Testis (tissue), 3 donors: ENCODE data around the gene ZNF670. TPM values are rescaled to one million over a fixed set of nuclear protein-coding genes. Genes with fewer than 3 reads are reported as not detected.

Experiments
- DNase-seq: peaks from one replicate; pipeline ENCODE4 v3.0.0-alpha.2; 2019
- H3K27ac ChIP-seq, 2 donors: fragments of 200-600 bp; sonication (generic); one replicate each; pipeline ENCODE4 v1.5.1; 2019
- H3K27me3 ChIP-seq: fragments of 200-600 bp; sonication (generic); one replicate; pipeline ENCODE4 v1.5.1; 2019
- H3K36me3 ChIP-seq: fragments of 200-600 bp; sonication (generic); one replicate; pipeline ENCODE4 v1.5.1; 2017; ENCODE audit warnings: low read depth; ENCODE audit errors: missing control alignments
- H3K4me1 ChIP-seq: fragments of 200-600 bp; sonication (generic); one replicate; pipeline ENCODE4 v1.5.1; 2019
- H3K4me3 ChIP-seq, 2 donors: fragments of 200-600 bp; sonication (generic); one replicate each; pipeline ENCODE4 v1.5.1; 2017 to 2019
- H3K9me3 ChIP-seq: fragments of 200-600 bp; sonication (generic); one replicate; pipeline ENCODE4 v1.5.1; 2017
- CTCF ChIP-seq, 3 experiments: fragments of 450-650 bp in 2 of 3; fragments of 200-600 bp in 1 of 3; sonication (generic) in 1 of 3; IDR thresholded peaks; one replicate each; pipeline ENCODE4 v1.5.1; 2016 to 2019; ENCODE audit warnings: antibody characterized with exemption in 3 of 3, mild to moderate bottlenecking in 2 of 3, moderate library complexity in 1 of 3
- POLR2A ChIP-seq: fragments of 450-650 bp; IDR thresholded peaks from one replicate; pipeline ENCODE4 v1.6.1; 2017; ENCODE audit warnings: antibody characterized with exemption, mild to moderate bottlenecking, moderate library complexity
- WGBS, 2 donors: methylation state at CpG; one replicate each; pipeline ENCODE4 v1.1.5; 2018; 5-methylcytosine and 5-hydroxymethylcytosine counted together
- intact Hi-C: fragments of 100-400 bp; cut with DNase I; formaldehyde crosslinking; loops from one replicate; pipeline ENCODE4 v1.15.1; 2023; ENCODE audit warnings: low total_unique reads
- polyA plus RNA-seq: library from polyadenylated mRNA; stranded (reverse); fragments of 350-450 nt; fragmentation: Illumina TruSeq; extraction: RNeasy Lipid Tissue Mini Kit (QIAGEN cat#74804); gene quantifications from one replicate; pipeline ENCODE4 v1.2.3, GENCODE V29; 2014; ENCODE audit warnings: low read depth, low replicate concordance; ENCODE audit not compliant: insufficient read depth
- total RNA-seq, 2 donors: library from RNA; depleted of rRNA; stranded (reverse); fragments of >200 nt; gene quantifications; one replicate each; pipeline ENCODE4 v1.2.3, GENCODE V29; 2016

Gene ZNF670
- total and polyA plus RNA-seq, 3 donors from 2014 or later, result 3.5 to 5.5 (median 5.4) TPM

- Histone ChIP-seq H3K4me3 (peak overlapping the region; percentile 80 to 92), H3K4me1 (no peaks in the 10 kb centered on the region), H3K27ac (peak overlapping the region; percentile 79 to 85), H3K36me3 (no peaks in the 10 kb centered on the region), H3K9me3 (no peaks in the 10 kb centered on the region), H3K27me3 (no peaks in the 10 kb centered on the region)
- no peak for TF ChIP-seq CTCF (IDR thresholded peaks at IDR 0.05)
- TF ChIP-seq POLR2A, result no peak
- WGBS, 2 donors, result 0 to 1% methylated on average over 8 of the region's 8 CpGs
- intact Hi-C loops, result no loop called here
- no peak for DNase-seq
Measured at GRCh38 chr1:247077876-247078257, 744 bp downstream of the ZNF670 start.

- Histone ChIP-seq H3K4me1 (no peaks in the 10 kb centered on the region), H3K27me3 (no peaks in the 10 kb centered on the region), H3K9me3 (no peaks in the 10 kb centered on the region), H3K27ac (no peak overlapping the region), H3K4me3 (no peak overlapping the region), H3K36me3 (no peaks in the 10 kb centered on the region)
- no peak for TF ChIP-seq CTCF (IDR thresholded peaks at IDR 0.05)
- TF ChIP-seq POLR2A, result no peak
- DNase-seq, result no peak
- 51 to 66% methylated on average over 3 of the region's 3 CpGs for WGBS, 2 donors
- intact Hi-C loops, result no loop called here
Measured at GRCh38 chr1:247077213-247077612, 1.4 kb downstream of the ZNF670 start.

DNA sequence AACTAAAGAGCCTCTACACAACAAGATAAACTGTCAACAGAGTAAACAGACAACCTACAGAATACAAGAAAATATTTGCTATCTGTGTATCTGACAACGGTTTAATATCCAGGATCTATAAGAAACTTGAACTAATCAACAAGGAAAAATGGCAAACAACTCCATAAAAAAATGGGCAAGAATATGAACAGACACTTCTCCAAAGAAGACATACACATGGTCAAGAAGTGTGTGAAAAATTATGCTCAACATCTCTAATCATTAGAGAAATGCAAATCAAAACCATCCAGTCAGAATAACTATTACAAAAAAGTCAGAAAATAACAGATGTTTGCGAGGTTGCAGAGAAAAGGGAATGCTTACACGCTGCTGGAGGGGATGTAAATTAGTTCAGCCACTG lies 8.0 kb downstream of the ZNF670 start:
- Histone ChIP-seq H3K27me3 (no peaks in the 10 kb centered on the region), H3K4me1 (no peaks in the 10 kb centered on the region), H3K36me3 (no peaks in the 10 kb centered on the region), H3K4me3 (no peak overlapping the region), H3K9me3 (no peaks in the 10 kb centered on the region), H3K27ac (no peak overlapping the region)
- no peak for DNase-seq
- TF ChIP-seq POLR2A (no peak), CTCF (IDR thresholded peaks at IDR 0.05) (no peak)
- intact Hi-C loops, result no loop called here
- 80 to 97% methylated on average over 3 of the region's 3 CpGs for WGBS, 2 donors

- H3K4me1 ChIP-seq, result no peaks in the 10 kb centered on the region
- no peaks in the 10 kb centered on the region for H3K9me3 ChIP-seq
- WGBS, 2 donors, result 94 to 98% methylated on average over 3 of the region's 3 CpGs
- intact Hi-C loops, result no loop called here
- no peaks in the 10 kb centered on the region for H3K27me3 ChIP-seq
- DNase-seq, result no peak
- H3K4me3 ChIP-seq, result no peak overlapping the region
- TF ChIP-seq CTCF (IDR thresholded peaks at IDR 0.05) (no peak), POLR2A (no peak)
- H3K27ac ChIP-seq, result no peak overlapping the region
- H3K36me3 ChIP-seq, result no peaks in the 10 kb centered on the region
Measured at GRCh38 chr1:247064304-247064703, 14.3 kb downstream of the ZNF670 start.

DNA sequence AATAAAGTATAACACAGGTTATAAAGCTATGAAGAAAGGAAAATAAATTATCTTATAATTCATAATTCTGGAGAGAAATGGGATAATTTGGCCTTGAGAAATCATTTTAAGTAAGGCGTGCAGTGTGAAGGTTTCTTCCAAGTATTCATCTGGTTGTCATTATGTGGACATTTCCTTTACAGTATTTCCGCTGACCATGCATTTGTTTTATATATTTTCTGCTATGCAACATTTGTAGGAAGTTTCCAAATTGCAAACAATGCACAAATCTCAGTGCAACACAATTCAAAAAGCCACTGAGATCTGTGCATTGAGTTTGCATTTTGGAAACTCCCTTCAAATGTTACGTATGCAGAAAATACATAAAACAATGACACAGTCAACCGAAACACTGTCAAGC lies 17.8 kb downstream of the ZNF670 start:
- no peaks in the 10 kb centered on the region for H3K9me3 ChIP-seq
- WGBS, 2 donors, result 85 to 90% methylated on average over 4 of the region's 4 CpGs
- no peak for DNase-seq

More for the DNA sequence above, 17.8 kb downstream of the ZNF670 start:
- no peak for TF ChIP-seq CTCF (IDR thresholded peaks at IDR 0.05)
- TF ChIP-seq POLR2A, result no peak
- Histone ChIP-seq H3K27ac (no peak overlapping the region), H3K27me3 (no peaks in the 10 kb centered on the region), H3K4me1 (no peaks in the 10 kb centered on the region), H3K4me3 (no peak overlapping the region), H3K36me3 (no peaks in the 10 kb centered on the region)
- intact Hi-C loops, result no loop called here
